GM15510 (cell line): ENCODE results near the gene TOLLIP.

Experiments
- POLR2A ChIP-seq: IDR thresholded peaks from 3 replicates; pipeline ENCODE4 v1.6.1; 2011; ENCODE audit warnings: borderline replicate concordance; ENCODE audit not compliant: insufficient read length; ENCODE audit errors: extremely low read depth

The TOLLIP gene

DNA sequence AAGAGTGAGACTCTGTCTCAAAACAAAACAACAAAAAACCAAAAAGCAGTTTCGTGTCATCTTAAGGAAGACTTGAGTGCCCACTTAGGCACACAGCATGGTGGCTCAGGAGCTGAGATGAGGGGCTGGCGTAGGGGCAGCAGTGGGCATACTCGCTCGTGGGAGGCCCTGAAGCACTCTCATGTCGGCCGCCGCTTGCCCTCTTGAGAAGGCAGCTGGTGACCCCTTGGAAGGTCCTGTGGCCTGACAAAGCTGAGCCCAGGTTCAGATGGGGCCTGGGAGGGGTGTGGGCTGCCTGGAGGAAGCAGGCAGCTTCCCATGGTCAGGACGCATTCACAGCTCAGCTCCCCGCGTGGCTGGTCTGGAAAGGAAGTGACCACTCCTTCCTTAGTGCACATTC, 71.6 kb downstream of the TOLLIP start:
- TF ChIP-seq POLR2A: no peak

DNA sequence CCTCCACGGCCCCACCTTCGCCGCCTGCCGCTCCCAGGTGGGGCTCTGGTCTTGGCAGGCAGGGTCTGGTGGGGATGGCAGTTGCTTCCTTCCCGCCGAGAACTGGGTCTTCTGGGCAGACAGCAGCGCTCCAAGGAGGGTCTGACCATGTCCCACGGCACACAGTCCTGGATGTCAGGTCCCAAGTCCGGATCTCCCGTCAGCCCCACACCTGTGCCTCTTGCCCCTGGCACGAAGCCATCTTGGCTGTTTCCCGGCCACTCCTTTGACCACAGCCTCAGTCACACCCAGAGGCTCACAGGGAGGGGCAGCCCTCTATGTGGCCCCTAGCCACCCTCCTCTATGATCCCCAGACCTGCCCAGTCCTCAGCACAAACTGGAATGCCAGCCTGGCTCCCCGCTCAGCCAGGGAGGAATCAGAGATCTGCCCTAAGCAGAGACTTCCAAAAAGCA, 72.3 kb downstream of the TOLLIP start:
- TF ChIP-seq POLR2A: no peak

DNA sequence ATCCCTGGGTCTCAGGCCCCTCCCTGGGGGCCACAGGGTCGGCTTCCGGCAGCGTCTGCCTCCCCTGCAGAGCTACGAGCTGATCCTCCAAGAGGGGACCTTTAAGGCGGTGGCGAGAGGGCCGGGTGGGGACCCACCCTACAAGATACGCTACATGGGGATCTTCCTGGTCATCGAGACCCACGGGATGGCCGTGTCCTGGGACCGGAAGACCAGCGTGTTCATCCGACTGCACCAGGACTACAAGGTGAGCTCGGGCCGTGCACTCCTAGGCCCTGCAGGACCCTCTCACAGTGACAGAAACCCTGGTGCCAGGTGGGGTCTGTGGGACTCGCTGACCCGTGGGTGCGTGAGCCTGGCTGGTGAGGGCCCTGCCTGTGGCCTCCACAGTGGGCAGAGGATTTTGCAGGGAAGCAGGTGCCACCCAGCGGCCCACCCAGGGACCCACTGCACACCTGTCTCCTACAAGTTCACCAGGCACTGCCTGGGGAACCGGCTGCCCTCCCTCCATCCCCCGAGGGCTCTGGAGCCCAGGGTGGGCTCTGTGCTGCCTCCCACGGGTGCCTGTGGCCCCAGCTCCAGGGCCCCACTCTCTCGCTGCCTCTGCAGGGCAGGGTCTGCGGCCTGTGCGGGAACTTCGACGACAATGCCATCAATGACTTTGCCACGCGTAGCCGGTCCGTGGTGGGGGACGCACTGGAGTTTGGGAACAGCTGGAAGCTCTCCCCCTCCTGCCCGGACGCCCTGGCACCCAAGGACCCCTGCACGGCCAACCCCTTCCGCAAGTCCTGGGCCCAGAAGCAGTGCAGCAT, 72.9 kb downstream of the TOLLIP start:
- TF ChIP-seq POLR2A: no peak

DNA sequence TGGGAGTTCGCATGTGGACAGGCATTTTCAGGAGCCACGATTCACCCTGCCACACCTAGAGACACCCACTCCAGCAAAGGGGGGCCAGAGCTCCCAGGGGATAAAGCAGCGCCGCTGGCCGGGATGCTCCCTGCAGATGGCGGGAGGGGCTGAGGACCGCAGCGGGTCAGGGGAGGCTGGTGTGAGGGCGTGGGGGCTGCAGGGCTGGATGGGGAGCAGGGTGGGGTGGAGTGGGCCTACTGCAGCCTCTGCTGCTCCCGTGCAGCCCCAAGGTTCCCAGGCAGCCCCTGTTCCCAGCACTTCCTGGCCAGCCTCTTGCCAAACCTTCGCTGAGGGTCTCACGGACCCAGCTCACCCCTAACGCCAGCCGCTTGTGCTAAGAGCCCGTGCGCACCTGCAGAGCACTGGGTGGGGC, 73.5 kb downstream of the TOLLIP start:
- no peak for TF ChIP-seq POLR2A

DNA sequence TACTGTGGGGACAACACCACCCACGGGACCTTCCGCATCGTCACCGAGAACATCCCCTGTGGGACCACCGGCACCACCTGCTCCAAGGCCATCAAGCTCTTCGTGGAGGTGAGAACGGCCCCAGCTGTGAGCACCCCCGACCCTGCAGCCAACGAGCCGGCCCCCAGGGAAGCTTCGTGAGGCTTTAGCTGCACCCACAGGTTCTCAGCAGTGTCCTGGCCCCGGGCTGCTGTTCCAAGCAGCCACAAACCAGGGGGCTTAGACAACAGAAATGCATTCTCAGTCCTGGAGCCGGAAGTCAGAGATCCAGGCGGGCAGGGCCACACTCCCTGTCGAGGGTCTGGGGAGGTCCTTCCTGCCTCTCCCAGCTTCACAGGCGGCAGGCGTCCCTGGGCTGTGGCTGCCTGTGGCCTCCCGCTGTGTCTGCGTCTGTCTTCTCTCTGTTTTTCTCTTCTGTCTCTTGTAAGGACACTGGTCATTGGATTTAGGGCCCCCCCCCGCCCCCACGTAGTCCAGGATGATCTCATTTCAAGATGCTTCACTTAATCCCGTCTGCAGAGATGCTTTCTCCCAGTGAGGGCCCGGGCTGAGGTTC, 74.0 kb downstream of the TOLLIP start:
- no peak for TF ChIP-seq POLR2A

DNA sequence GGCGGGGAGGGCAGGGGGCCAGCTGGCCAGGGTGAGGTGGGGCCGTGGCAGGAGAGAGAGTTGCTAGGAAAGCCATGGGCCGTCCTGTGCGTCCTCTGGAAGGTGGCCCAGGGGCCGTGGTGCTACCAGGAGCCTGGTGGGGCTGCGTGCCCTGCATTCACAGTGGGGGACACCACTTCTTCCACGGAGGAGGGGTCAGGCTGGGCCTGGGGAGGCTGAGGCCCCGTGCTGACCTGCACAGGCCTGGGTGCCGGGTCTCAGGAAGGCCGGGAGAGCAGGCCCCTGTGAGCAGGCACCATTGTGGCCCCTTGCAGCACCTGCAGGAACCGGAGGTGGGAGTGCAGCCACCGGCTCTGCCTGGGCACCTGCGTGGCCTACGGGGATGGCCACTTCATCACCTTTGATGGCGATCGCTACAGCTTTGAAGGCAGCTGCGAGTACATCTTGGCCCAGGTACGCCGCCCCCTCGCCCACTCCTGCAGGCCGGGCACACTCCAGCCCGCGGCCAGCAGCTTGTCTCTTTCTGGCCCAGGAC, 74.6 kb downstream of the TOLLIP start:
- no peak for TF ChIP-seq POLR2A

DNA sequence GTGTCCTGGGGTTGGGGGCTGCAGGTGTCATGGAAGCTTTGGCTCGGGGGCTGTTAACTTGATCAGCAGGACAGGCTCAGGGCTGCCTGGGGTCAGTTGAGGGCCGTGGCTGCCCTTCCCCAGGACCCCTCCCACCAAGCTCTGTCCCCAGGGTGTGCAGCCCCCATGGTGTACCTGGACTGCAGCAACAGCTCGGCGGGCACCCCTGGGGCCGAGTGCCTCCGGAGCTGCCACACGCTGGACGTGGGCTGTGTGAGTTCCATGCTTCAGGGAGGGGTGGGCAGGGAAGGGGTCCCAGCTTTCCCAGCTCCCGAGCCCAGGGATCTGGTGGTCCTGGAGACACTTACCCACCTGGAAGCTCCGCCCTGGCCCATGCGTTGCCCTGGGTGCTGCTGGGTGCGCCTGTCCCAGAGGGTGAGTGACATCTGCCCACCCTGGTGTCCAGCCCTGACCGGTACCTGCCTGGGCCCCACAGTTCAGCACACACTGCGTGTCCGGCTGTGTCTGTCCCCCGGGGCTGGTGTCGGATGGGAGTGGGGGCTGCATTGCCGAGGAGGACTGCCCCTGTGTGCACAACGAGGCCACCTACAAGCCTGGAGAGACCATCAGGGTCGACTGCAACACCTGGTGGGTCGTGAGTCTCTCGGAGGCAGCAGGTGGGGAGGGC, 75.2 kb downstream of the TOLLIP start:
- no peak for TF ChIP-seq POLR2A

DNA sequence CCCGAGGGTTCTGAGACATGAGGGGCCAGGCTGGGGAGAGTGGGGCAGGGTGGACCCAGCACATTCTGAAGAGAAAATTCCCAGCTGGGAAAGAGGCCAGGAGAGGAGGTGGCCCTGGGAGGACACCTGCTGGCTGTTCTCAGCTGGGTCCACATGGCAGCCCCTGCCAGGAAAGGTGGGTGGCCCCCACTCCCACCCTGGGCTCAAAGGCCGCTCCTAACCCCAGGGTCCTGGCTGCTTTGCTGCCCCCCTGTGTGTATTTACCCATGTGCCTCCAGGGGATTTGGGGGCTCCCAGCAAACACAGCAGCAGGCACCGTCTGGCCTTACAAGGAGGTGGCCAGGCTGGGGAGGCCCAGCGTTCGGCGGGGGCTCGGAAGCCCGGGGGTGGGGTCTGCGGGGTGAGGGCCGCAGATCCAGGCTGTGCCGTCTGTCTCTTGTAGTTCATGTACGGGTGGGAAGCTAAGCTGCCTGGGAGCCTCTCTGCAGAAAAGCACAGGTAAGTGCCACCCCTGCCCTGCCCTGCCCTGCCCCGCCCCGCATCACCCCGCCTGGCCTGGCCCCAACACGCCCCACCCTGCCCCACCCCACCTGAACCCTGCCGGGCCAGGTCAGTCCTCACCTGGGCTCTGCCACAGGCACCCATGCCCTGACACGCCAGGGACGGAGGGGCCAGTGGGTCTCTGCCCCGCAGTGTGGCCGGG, 75.9 kb downstream of the TOLLIP start:
- TF ChIP-seq POLR2A: no peak

DNA sequence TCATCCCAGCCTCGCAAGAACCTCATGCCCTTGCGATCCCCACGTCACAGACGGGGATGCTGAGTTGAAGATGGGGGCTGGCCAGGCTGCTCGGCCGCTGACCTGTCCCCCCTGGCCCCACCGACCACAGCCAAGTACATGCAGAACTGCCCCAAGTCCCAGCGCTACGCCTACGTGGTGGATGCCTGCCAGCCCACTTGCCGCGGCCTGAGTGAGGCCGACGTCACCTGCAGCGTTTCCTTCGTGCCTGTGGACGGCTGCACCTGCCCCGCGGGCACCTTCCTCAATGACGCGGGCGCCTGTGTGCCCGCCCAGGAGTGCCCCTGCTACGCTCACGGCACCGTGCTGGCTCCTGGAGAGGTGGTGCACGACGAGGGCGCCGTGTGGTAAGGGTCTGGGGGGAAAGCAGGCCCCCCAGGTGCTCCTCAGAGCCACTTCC, 76.5 kb downstream of the TOLLIP start:
- no peak for TF ChIP-seq POLR2A

DNA sequence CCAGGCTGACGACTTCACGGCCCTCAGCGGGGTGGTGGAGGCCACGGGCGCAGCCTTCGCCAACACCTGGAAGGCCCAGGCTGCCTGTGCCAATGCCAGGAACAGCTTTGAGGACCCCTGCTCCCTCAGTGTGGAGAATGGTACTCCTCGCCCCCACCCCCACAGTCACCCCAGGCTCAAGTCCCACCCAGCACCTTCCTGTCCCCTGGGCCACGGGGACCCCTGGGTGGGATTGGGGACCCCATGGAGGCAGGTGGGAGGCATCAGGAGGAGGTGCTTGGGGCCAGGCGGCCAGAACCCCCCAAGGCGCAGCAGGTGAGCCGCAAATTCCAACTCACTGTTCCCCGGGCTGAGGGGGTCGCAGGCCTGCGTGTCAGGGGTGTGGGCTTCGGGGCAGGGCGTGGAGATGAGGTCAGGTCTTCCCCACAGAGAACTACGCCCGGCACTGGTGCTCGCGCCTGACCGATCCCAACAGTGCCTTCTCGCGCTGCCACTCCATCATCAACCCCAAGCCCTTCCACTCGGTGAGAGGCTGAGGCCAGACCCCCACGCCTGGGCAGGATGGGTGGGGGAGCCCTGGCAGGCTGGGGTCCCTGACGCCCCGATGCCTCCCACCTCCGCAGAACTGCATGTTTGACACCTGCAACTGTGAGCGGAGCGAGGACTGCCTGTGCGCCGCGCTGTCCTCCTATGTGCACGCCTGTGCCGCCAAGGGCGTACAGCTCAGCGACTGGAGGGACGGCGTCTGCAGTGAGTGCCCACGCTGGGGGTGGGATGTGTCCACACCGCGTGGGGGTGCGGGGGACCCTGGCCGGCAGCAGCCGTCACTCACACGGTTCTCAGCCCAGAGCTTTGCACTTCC, 77.2 kb downstream of the TOLLIP start:
- TF ChIP-seq POLR2A: no peak

DNA sequence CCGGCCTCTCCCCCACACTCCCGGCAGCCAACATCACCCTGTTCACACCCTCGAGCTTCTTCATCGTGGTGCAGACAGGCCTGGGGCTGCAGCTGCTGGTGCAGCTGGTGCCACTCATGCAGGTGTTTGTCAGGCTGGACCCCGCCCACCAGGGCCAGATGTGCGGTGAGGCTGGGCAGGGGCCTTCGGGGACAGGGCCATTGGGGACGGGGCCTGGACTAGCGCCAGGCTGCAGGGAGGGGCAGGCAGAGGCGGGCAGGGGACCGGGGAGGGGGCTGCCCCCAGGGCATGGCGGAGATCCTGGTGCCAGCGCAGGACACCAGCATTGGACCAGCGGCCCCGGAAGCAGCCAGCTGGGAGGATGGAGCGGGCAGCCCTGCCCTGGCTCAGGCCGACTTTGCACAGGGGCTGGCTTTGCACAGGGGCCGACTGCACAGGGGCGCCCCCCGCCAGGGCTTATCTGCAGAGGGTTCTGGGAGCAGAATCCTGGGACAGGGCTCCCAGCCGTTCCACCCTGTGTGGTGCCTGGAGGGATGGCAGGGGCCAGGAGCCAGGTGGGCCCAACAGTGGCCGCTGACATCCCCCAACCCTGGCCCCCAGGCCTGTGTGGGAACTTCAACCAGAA, 77.9 kb downstream of the TOLLIP start:
- no peak for TF ChIP-seq POLR2A

DNA sequence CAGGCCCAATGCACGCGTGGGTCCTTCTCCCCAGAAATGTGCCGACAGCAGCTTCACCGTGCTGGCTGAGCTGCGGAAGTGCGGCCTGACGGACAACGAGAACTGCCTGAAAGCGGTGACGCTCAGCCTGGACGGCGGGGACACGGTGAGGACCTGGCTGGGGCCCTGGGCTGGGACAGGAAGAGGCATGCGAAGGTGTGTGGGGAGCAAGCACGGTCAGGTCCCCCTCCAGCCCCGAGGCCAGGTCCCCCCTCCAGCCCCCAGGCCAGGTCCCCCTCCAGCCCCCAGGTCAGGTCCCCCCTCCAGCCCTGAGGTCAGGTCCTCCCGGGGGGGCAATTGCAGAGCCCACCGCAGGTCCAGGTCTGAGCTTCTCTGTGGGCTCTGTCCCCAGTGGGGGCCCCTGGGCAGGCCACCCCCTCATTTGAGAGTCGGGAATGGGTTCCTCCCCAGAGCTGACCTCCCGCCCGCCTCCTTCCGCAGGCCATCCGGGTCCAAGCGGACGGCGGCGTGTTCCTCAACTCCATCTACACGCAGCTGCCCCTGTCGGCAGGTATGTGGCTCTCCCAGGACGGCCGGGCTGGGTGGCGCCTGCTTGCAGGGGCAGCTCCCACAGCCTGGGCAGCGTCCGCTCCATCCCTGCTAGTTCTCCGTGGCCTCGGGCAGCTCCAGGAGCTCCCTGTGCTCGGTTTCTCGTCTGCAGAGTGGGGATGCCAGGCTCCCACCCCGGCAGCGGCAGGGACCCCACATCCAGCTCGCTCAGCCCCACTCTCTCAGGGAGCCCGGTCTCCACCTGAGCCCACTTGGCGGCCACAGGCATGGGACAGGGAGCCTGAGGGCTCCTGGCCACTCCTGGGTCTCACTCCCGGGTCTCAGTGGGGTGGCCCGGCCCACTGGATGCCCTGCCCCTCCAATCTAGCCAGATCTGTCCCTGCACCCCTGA, 78.7 kb downstream of the TOLLIP start:
- TF ChIP-seq POLR2A: no peak
